Activated CD4-positive, CD25-positive, alpha-beta regulatory T cell treated with anti-CD3 and anti-CD28 coated beads, Interleukin-2, amount 50 U/mL, for 16 hours (primary cell): ENCODE data around the gene RASSF1.
"Not testable (repeated sequence)": the region's sequence is repeated elsewhere in the genome, so short reads cannot be mapped to it uniquely, and the experiment has no call there.

ENCODE experiments used
- DNase-seq: peaks from one replicate; pipeline ENCODE4 v3.0.0-alpha.2; 2020; ENCODE audit warnings: low read depth, low spot score

Gene RASSF1

DNA sequence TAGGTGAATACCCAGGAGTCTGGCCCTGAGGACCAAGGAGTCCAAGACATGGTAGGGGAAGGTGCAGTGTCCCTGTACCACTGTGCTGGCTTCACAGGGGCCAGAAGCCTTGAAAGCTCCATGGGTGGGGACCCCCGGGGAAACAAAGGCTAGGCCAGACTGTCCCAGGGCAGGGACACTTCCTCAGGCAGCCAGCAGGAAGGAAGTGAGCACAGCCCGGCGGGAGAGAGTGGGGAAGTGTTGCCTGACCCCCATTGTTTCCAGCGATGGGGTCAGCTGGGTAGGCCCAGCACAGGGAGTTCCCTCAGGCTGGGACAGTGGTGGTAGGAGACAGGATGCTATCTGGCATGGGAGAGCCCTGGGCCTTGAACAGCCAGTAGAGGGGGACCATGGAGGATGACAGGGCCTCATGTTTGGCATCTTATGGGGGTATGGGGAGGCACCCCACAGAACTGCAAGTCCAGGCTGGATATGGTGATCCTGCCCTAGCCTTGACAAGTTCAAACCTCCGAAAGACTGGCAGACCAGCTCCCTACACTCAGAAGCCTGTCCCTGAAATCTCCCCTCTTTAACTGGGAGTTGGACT, 16.9 kb downstream of the RASSF1 start:
- DNase-seq = no peak

DNA sequence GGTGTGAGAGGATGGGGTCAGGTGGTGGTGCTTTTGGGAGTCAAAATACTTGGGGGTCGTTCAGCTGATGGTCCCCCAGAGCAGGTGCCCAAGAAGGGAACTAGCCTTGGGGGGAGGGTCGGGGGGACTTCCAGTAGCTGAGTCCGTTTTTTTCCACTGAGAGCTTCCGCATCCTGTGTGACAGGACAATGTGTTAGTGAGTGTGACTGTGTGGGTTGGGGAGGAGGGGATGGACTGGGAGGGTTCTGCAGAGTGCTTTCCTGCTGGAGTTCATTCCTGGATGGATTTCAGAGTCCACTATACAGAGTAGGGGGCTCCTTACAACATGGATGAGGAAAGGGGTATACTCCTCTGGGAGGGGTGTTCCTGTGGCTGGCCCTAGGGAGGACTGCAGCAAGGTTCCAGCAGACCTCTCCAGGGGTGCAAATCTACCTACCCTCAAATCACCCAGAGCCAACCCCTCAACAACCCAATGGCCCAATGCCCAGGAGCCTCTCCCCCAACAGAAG, 17.5 kb downstream of the RASSF1 start:
- no peak for DNase-seq

DNA sequence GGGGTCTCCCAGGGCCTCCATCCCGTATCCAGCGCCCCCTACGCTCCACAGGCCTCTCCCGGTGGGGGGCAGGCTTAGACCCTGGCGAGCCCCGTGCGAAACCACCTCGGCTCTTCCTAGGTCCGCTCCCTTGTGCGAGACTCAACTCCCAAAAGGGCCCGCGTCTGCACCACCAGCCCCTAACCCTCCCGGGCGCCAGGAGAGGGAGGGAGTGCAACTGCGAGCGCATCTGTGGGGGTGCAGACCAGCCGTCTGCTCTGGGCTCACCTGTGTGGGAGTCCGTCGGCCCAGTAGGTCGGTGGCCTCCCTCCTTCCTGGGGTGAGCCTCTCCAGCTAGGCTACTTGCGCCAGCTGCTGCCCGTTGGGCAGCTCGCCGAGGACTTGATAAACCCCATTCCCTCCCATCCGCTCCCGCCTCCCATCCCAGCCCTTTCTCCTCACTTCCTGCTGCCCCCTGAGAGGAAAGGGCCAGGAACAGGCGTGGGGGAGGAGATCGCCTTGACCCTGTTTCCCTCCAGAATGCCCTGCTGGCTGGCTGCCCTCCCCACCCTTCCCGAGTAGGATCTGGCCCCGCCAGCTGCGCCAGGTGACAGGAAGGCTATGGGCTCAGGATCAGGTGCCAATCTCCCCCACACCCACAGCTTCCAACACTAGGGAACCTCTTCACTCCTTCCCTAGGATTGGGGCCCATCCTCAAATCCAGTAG, 18.1 kb downstream of the RASSF1 start, which contains the start of gene HYAL2:
TSS of gene HYAL2 (minus strand) at position 360 of the 706 bp plus-strand sequence. CDS start 2,256 bp downstream, outside the sequence.
- no peak for DNase-seq

DNA sequence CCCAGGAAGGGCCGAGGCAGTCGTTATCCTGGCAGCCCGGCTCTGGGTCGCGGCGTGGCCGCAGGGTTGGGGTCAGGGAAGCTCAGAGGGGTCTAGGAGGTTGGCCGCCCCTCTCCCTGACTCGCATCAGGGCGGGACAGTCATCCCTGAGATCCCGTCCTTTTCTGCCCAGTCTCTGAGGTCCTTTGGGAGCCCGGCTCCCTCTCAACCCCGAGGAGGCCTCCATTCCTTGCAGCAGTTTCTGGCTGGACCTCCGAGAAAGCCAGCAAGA, 18.6 kb downstream of the RASSF1 start:
- DNase-seq = no peak

DNA sequence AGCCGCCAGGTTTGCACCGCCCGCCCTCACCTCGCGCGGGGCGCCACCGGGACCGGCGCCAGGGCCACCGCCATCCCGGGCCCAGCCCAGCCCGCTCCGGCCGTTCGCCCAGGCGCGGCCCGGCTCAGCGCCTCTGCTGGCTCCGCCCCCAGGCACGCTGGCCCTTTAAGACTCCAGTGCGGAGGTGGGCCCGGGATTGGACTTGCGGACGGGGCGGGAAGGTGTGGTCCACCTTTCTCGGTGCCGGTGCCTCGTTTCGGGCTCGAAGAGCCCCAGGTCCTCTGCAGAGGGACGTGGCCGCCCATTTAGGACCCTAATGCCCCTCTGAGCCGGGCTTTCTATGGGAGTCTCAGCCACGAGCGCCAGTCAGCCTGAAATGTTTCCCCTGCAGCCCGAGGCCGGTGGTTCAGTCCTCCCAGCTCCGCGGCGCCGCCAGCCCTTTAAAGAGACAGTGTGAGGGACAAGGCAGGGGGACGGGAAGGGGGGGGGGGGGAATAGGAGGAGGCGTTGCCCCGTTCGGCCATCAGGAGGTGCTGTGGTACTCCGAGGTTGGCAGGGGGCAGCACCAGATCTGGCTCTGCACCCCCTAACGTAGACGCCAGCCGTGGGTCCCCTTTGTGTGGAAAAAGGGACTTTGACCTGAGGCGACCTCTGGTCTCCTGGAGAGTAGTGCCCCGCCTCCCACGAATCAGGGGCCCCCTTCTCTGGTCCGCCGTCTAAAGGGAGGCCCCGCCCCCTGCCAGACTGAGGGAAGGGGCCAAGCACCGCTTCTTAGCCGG, 19.1 kb downstream of the RASSF1 start:
- peak; percentile 65 for DNase-seq

DNA sequence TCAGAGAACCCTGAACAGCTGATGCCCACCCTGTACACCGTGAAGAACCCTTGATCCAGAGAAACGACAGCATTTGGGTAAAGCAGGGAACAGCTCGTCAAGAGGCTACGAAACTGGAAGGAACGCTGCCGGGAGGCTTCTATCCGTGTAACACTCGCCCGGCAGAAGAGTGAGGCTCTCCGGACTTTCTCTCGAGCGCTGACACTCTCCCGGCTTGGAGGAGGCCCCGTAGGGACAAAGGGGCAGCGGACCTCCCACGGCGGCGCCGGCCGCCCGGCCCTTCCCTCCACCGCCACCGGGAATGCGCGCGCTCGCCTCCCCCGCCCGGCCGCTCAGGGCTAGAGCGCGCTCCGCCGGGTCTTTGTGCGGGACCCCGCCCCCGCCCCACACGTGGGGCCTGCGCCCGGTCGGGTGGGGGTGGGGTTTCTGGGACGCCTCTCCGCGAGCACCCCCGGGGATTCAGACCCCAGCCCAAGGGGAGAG, 19.7 kb downstream of the RASSF1 start:
- DNase-seq = no peak

DNA sequence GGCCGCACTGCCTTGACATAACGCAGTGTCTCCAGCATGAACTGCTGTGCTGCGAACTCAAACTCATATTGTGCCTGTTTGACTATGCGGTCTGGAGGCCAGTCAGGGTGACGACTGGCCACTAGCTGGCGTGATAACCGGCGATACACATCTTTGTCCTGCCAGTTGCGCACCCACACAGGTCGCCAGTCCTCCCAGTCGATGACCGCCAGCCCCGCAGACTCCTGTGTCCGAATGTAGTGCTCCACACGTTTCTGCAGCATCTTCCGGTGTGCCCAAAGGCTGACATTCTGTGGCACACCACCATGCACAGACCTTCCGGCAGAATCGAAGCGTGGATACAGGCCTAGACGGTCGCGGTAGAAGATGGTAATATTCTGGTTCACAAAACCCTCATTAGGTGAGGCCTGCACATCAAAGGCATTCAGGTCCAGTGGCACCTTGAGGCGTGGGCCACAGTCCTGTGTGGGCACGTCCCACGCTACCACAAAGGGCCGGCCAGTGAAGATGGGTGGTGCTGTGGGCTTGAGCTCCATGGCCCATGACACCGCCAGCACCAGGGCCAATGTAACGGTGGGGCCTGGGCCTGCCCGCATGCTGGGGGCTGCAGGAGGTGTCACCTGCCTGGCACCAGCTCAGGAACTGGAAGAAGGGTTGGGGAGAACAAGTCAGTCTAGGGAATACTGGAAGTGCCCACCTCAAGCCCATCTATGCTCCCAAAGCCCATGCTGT, 20.6 kb downstream of the RASSF1 start:
- no peak for DNase-seq

DNA sequence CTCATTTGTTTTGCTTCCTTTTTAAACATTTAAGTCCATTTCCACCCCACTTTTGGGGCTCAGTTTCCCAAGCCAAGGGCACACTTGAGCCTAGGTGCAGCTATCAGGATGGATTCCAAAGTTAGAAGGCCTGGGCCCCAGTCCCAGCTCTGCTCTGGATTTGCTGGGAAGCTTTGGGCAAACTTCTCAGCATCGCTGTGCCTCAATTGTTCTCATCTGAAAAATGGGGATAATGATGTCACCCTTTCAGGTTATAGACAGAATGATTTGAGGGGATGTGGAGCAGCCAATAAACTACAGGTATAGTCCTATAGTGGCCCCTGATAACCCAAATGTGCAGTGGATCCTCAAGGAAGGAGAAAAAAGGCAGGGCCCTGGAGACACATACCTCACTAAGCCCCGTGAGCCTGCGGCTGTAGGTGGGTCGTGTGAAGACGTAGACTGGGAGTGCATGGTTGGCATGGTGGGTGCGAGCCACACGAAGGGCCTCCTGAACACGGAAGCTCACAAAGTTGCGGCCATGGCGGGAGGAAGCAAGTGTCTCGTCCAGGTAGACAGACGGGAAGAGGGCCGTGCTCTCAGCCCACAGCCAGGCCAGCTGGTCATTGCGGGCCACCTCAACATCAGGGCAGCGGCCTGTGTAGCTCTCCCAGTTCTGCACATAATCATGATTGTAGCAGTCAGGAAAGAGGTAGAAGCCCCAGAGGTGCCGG, 21.3 kb downstream of the RASSF1 start:
- no peak for DNase-seq

DNA sequence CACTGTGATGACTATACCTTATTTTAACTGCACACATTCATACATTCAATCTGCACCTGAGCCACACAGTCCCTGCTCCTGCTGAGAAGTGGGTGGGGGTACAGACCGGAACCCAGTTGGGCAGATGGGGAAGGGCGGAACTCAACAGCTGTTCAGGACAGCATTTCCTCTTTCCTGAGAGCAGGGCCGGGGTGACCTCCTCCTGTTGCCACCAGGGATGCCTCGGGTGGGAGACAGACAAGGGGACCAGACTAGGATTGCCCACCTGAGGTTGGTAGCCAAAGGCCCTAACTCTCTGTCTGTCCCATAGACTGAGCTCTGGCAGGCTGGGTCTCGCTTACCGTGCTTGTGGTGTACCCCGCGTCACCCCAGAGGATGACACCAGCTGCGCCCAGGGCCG, 22.0 kb downstream of the RASSF1 start:
- no peak for DNase-seq

DNA sequence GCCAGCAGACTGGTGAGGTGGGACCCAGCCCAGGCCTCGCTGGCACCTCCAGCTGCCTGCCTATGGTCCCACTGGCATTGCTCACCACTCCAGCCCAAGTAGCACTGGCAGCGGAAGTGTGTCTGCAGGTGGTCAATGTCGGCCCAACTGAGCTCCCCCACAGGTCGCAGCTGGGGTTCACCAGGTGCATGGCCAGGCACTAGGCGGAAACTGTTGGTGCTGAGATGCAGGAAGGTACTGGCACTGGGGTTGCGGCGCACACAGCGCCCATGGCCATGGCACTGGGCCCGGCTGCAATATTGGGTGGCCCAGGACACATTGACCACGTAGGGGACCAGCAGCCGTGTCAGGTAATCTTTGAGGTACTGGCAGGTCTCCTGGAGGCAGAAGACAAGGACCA, 22.5 kb downstream of the RASSF1 start:
- DNase-seq = no peak

DNA sequence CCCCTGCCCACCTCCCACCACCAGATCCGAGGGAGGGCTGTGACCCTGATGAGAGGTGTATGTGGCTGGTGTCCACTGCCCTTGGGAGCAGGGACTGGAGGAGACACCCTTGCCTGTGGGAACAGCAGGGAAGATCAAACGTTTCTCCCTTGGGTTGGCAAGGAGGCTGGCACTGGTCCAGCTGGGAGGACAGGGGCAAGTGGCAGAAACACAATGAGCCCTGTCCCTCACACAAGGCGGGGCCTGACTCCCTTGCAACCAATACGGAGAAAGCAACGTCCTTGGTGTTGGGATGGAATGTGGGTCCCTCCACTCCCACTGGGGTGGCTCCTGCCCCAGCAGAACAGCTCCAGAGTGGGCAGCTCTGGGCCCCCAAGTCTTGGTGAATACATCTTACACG, 23.3 kb downstream of the RASSF1 start:
- no peak for DNase-seq

DNA sequence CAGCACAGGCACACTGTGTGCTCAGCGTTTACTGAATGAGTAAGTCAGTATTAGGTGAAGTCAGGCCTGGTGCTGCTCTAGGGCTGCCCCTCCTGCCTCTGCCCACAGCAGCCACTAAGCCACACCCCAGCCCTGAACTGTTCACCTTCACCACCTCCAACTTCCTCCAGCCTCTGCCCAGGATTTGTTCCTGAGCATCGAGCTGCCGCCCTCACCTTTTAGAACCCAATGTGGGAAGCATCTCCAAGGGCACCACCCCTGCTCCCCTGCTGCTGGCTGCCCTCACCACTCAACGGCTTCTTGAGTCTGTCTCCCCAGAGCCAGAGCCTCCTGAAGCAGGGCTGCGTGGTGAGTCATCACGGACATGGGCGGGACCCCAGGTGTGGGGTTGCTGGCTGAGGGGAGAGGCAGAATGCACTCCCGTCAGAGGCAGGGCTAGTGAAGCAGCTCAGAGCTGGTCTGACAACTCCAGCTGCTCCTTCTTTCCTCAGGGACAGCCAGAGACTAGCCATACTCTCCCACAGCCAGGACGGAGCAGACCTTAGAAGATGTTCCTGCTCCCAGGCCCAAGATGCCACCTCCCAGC, 23.9 kb downstream of the RASSF1 start:
- DNase-seq = no peak

DNA sequence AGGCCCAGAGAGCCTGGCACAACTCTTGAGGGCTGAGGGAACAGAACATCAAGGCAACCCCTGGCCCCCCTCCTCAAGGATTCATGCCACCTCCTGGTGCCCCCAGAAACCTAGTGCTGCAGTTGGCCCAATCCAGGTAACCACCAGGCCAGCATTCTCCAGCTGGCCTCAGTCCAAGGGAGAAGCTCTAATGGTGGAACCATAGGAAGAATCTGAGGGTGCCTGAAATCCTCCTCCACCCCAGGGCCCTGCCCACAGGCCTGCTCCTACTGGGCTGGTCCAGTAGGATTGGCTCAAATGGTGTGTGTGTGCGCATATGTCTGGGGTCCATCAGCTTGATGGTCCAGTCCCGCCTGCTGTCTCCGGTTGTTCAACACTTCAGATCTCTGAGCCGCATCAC, 25.8 kb downstream of the RASSF1 start:
- no peak for DNase-seq

DNA sequence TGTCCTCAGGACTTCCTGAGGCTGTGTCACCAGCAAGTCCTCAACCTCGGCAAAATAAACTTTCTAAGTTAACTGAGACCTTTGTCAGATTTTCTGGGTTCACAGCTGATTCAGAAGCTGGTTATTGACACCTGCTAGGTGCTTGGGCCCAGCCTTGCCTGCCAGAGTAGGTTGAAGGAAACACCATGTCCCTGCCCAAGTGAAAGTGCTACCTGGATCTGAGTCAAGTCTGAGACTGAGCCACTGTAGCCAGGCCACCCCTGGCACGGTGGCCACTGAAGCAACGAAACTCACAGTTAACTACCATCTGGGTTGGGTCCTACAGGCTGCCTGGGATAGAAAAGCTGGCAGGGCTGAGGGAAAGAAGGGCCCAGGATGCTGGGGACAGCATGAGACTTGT, 26.3 kb downstream of the RASSF1 start:
- DNase-seq = no peak

DNA sequence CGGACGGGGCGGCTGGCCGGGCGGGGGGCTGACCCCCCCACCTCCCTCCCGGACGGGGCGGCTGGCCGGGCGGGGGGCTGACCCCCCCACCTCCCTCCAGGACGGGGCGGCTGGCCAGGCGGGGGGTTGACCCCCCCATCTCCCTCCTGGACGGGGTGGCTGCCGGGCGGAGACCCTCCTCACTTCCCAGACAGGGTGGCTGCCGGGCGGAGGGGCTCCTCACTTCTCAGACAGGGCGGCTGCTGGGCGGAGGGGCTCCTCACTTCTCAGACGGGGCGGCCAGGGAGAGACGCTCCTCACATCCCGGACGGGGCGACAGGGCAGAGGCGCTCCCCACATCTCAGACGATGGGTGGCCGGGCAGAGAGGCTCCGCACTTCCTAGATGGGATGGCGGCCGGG, 28.6 kb downstream of the RASSF1 start:
- not testable (repeated sequence) for DNase-seq

DNA sequence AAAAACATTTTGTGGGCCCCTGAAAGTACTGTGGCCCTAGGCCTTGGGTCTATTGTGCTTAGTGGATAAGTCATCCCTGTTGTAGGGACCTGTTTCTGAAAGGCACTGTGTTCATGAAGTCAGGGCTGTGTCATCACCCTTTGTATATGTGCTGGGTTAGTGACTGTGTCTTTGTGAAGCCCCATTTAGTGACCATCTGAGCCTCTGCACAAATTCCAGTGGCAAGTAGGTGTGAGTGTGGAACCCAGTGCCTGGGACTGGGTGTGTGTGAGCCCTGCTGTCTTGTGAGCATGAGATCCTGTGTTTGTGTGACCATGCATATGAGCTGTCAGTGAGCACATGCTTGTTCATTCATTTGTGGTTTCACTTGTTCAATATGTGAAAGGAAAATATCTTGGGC, 36.0 kb downstream of the RASSF1 start:
- no peak for DNase-seq

DNA sequence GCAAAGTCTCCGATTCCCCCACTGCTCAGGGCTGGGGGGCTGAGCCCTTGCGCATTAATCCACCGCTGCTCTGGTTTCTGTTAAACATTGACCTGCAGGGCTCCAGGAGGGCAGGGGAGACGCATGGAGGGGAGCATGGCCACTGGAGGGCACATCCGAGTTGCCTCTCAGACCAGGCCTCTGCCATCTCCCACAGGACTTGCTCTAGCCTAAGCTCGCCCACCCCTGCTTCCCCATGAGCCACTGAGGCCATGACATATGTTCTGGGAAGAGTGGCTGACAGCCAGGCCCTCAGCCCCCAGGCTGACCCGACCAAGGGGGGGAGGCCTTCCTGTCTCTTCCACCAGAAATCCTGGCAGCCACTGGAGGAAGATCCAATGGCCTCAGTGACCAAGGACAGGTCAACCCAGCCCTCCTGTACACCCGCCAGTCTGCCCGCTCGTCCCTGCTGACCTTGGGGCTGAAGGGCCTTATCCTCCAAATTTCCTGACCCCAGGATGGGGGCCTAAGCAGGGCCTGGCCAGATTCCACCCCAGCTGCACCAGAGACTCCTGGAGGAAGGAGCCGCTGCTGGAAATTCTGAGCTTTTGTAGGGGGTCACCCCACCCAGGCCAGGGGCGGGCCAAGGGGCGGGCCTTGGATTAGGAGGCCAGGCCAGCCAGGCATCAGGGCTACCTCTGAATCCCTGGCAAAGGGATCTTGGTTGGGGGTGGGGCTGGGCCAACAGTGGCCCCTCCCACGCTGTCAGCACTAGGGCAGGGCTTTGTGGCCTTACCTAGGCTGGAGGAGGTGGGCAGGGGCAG, 37.4 kb downstream of the RASSF1 start, which contains the start of gene HYAL1:
TSS of gene HYAL1 (minus strand) at position 562 of the 803 bp plus-strand sequence. CDS start 618 bp downstream, outside the sequence.
- no peak for DNase-seq

DNA sequence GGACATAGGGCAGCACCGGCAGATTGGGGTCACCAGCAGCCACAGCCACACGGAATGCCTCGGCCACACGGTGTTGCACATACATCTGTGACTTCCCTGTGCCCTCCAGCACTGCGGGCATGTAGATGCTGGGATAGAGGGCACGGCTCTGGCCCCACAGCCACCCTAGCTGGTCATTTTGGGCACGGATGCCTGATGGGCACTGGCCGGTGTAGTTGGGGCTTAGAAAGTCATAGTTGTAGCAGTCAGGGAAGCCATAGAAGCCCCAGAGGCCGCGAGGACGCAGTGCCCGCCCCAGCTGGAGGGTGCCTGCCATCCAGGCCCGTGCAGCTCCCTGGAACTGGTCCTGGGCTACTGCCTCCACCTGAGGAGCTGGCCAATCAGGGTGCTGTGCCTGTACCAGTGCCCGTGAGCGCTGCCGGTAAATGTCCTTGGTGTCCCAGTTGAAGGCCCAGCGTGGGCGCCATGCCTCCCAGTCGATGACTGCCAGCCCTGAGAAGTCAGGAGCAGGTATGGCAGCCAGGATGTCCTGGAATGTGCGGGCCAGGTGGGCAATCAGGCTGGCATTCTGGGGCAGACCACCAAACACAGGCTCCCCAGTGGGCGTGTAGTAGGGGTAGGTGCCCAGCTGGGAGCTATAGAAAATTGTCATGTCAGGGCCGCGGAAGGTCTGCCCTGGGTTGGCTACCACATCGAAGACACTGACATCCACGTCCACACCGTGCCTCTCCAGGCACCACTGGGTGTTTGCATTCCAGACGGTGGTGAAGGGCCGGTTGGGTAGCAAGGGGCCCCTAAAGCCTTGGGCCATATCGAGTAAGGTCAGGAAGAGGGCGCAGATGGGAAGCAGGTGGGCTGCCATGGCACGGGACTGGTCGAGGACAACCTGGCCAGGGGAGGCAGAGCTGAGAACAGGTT, 38.3 kb downstream of the RASSF1 start:
- no peak for DNase-seq
